ENCODE measurements around the gene SFTPD.

SFTPD gene

DNA sequence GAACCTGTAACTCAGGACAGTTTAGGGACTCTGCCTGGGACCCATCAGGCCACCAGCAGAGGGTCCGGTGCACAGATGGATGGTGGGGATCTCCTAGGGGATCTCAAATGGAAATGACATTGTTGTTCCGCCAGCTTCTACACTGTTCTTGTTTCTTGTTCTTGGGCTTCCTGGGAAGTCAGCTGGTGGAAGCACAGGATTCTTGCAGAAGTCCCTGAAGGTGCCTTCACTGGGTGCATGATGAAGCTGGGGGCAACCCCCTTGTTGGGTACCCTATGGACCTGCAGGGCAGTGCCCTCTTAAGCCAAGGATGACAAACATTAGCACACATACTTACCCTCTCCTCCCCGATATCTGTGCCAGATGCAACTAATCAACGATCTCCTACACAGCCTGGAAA lies 18.6 kb downstream of the SFTPD start:
- no peaks in the 10 kb centered on the region for H3K36me3 ChIP-seq (ENCODE audit: low read depth)
- no peaks in the 10 kb centered on the region for H3K4me1 ChIP-seq (ENCODE audit: insufficient read depth, poor library complexity, severe bottlenecking)
- TF ChIP-seq, protein P1, sequence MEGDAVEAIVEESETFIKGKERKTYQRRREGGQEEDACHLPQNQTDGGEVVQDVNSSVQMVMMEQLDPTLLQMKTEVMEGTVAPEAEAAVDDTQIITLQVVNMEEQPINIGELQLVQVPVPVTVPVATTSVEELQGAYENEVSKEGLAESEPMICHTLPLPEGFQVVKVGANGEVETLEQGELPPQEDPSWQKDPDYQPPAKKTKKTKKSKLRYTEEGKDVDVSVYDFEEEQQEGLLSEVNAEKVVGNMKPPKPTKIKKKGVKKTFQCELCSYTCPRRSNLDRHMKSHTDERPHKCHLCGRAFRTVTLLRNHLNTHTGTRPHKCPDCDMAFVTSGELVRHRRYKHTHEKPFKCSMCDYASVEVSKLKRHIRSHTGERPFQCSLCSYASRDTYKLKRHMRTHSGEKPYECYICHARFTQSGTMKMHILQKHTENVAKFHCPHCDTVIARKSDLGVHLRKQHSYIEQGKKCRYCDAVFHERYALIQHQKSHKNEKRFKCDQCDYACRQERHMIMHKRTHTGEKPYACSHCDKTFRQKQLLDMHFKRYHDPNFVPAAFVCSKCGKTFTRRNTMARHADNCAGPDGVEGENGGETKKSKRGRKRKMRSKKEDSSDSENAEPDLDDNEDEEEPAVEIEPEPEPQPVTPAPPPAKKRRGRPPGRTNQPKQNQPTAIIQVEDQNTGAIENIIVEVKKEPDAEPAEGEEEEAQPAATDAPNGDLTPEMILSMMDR (IDR thresholded peaks at IDR 0.05; ENCODE audit: poor library complexity, severe bottlenecking): no peak
- DNase-seq (ENCODE audit: low spot score): no peak
- H3K4me3 ChIP-seq (ENCODE audit: severe bottlenecking): no peak overlapping the region
- H3K9me3 ChIP-seq (ENCODE audit: severe bottlenecking): no peaks in the 10 kb centered on the region
- peaks cover 10% of the 10 kb centered on the region for H3K27me3 ChIP-seq (ENCODE audit: insufficient read depth, poor library complexity, severe bottlenecking)
- H3K27ac ChIP-seq (ENCODE audit: poor library complexity, severe bottlenecking): no peak overlapping the region
- ATAC-seq (ENCODE audit: low read depth): no peak

DNA sequence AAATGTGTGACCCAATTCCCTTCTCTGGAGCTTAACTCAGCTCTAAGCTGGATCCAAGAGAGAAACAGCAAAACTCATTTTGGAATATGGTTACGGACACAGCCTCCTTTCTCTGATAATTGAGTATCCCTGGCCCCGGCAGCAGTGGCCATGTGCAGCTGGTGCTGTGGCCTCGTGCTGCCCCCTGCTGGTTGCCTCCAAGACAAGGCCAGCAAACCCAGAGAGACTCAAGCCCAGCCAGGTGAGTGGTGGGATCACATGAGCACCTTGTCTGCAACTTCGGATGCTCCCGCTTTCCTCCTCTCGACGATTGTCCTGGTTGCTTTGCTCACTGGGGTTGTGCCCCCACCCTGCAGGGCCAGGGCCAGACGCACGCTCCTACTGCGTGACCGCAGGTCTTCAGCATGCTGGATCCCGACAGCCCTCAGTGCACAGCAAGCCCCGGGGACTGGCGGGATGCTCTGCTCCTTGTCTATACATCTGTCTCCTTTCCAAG lies 19.4 kb downstream of the SFTPD start:
- TF ChIP-seq, protein P1 (IDR thresholded peaks at IDR 0.05; ENCODE audit: poor library complexity, severe bottlenecking): peak; percentile 58
- Histone ChIP-seq H3K36me3 (ENCODE audit: low read depth) (no peaks in the 10 kb centered on the region), H3K4me1 (ENCODE audit: insufficient read depth, poor library complexity, severe bottlenecking) (no peaks in the 10 kb centered on the region), H3K9me3 (ENCODE audit: severe bottlenecking) (no peaks in the 10 kb centered on the region), H3K27ac (ENCODE audit: poor library complexity, severe bottlenecking) (no peak overlapping the region), H3K27me3 (ENCODE audit: insufficient read depth, poor library complexity, severe bottlenecking) (peaks cover 10% of the 10 kb centered on the region), H3K4me3 (ENCODE audit: severe bottlenecking) (no peak overlapping the region)
- peak; percentile 74 for ATAC-seq (ENCODE audit: low read depth)
- DNase-seq (ENCODE audit: low spot score): no peak

DNA sequence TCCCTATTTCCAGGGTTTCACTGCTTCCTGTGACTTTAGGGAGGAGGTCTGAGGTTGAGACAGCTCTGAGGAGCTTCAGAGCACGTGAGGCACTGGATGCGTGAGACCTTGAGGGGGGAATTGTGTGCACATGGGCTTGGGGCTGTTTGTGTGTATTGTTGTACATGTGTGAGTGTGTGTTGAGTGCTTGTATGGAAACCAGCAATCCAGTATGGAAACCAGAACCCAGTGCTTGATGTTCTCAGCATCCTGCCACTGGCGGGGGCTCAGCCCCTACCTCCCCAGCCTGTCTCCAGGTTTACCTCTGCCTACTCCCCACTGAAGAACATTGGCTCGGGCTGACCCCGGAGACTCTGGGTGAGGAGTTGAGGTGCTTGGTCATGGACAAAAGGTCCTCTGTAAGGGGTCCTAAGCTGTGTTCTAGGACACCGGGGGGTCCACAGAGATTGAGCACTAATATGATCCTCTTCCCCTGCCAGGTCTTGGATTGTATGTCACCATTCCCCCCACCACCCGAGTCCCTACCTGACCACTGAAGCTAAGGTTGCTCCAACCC lies 20.8 kb downstream of the SFTPD start:
- H3K4me3 ChIP-seq (ENCODE audit: severe bottlenecking): no peak overlapping the region
- H3K9me3 ChIP-seq (ENCODE audit: severe bottlenecking): no peaks in the 10 kb centered on the region
- TF ChIP-seq, protein P1 (IDR thresholded peaks at IDR 0.05; ENCODE audit: poor library complexity, severe bottlenecking): no peak
- H3K4me1 ChIP-seq (ENCODE audit: insufficient read depth, poor library complexity, severe bottlenecking): no peaks in the 10 kb centered on the region
- no peak for ATAC-seq (ENCODE audit: low read depth)
- H3K27me3 ChIP-seq (ENCODE audit: insufficient read depth, poor library complexity, severe bottlenecking): peaks cover 10% of the 10 kb centered on the region
- H3K36me3 ChIP-seq (ENCODE audit: low read depth): no peaks in the 10 kb centered on the region
- DNase-seq (ENCODE audit: low spot score): no peak
- H3K27ac ChIP-seq (ENCODE audit: poor library complexity, severe bottlenecking): no peak overlapping the region

DNA sequence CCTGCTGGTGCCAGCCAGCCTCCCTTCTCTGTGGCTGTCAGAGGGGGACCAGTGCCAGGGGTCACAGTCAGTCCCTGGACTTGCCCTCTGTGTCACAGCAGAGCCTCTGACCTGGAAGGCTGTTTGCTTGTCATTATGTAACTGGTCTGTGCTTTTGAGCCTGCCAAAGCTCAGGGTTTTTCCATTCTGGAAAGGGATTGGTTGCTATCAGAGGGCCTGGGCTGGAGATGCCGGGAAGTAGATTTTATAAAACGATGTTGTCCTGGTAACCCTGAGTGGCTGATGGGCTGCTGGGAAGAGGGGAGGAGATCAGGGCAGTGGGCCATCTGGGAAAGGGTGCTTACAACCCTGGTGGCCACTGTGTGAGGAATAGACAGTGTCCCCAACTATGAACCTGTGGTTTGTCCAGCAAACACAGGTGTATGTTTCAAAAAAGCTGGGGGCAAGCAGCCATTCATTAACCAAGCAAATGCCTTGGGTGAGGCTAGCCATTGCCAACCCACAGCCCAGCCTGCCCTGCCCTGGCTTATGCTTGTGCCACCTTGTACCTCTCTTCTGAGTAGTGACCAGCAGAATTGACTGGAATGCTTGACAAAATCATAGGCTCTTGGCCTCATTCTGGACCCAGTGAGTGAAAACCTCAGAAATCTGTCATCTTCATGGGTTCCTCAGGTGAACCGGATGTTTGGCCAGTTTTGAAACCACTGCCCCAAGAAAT lies 21.6 kb downstream of the SFTPD start:
- TF ChIP-seq, protein P1 (IDR thresholded peaks at IDR 0.05; ENCODE audit: poor library complexity, severe bottlenecking): no peak
- Histone ChIP-seq H3K4me3 (ENCODE audit: severe bottlenecking) (no peak overlapping the region), H3K27me3 (ENCODE audit: insufficient read depth, poor library complexity, severe bottlenecking) (peaks cover 10% of the 10 kb centered on the region), H3K36me3 (ENCODE audit: low read depth) (no peaks in the 10 kb centered on the region), H3K9me3 (ENCODE audit: severe bottlenecking) (no peaks in the 10 kb centered on the region), H3K27ac (ENCODE audit: poor library complexity, severe bottlenecking) (no peak overlapping the region), H3K4me1 (ENCODE audit: insufficient read depth, poor library complexity, severe bottlenecking) (no peaks in the 10 kb centered on the region)
- DNase-seq (ENCODE audit: low spot score) (no peak), ATAC-seq (ENCODE audit: low read depth) (no peak)

DNA sequence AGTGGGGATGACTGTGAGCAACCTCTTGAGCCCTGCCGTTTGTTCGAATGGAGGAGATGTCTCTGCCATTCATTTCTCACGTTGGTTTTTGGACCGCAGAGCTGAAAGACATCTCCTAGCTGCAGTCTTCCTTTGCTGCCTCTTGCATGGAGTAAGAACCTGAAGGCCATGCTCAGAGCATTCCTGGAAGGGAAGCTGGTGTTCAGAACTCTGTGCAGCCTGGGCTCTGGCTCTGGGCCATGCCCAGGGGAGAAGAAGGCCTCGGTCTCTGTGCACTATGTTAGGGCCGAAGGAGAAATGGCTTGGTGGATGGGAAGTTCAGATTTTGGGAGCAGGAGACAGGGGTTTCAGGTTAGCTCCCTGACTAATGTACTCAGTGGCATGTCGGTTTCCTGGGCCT lies 22.9 kb downstream of the SFTPD start:
- Histone ChIP-seq H3K4me1 (ENCODE audit: insufficient read depth, poor library complexity, severe bottlenecking) (no peaks in the 10 kb centered on the region), H3K27me3 (ENCODE audit: insufficient read depth, poor library complexity, severe bottlenecking) (peaks cover 10% of the 10 kb centered on the region), H3K4me3 (ENCODE audit: severe bottlenecking) (no peak overlapping the region), H3K36me3 (ENCODE audit: low read depth) (no peaks in the 10 kb centered on the region), H3K27ac (ENCODE audit: poor library complexity, severe bottlenecking) (no peak overlapping the region), H3K9me3 (ENCODE audit: severe bottlenecking) (no peaks in the 10 kb centered on the region)
- DNase-seq (ENCODE audit: low spot score): no peak
- ATAC-seq (ENCODE audit: low read depth): no peak
- TF ChIP-seq, protein P1 (IDR thresholded peaks at IDR 0.05; ENCODE audit: poor library complexity, severe bottlenecking): no peak
